Loucy (cell line): ENCODE measurements around the gene KCNK3.

Experiments used
- CTCF ChIP-seq: fragments of 200-600 bp; sonication (generic); conservative IDR thresholded peaks from 2 replicates; pipeline ENCODE4 v1.5.1; 2014; ENCODE audit warnings: mild to moderate bottlenecking, antibody characterized with exemption, low read length
- EZH2phosphoT487 ChIP-seq: fragments of 200-600 bp; IDR thresholded peaks from 2 replicates; pipeline ENCODE4 v1.6.1; 2018; ENCODE audit warnings: antibody characterized with exemption, mild to moderate bottlenecking, moderate library complexity, borderline replicate concordance

DNA sequence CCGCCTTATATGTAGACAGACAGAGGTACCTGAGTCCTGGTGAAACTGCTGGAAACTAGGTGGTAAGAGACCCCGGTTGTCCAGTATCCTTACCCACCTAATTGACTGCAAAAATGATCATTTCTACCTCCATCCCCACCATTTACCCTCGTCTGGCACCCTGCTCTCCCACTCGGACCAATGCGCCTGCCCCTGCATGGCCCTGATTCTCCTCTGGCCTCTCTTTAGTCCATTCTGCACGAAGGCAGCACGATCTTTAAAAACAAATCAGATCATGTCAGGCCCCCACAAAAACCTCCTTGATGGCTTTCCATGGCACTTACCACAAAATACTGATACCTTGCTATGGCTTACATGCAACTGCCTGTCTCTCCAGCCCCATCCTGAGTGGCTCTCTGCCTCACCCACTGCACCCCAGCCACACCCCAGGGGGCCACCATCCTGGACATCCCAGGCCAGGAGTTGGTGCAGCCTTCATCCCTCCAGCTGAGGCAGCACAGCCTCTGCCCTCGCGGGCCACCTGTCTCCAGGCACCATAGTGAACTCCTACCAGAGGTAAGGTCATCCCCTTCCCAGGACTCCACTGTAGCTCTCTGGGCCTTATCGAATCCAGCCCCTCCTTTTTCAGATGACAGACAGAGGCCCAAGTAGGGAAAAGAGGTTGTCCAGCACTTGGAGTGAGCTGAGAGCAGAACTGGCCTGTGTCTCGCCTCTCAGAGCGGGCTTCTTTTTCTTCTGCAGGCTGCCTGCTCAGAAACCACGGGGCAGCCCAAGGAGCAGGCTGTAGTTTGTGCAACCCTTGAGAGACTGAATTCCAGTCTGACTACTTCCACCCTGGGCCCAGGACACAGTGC, 39.1 kb upstream of the KCNK3 start:
- TF ChIP-seq CTCF (no peak), EZH2phosphoT487 (no peak)
